Myometrial cell (primary cell): ENCODE data around the gene NUP205. TPM values are rescaled to one million over a fixed set of nuclear protein-coding genes. Genes with fewer than 3 reads are reported as not detected.

ENCODE experiments used
- total RNA-seq: library from RNA; depleted of rRNA; stranded (reverse); fragments of >200 nt; gene quantifications from 2 replicates; pipeline ENCODE4 v1.2.3, GENCODE V29; 2015

NUP205 gene
- total RNA-seq, result 49.6 and 58.5 TPM in 2 replicates

DNA sequence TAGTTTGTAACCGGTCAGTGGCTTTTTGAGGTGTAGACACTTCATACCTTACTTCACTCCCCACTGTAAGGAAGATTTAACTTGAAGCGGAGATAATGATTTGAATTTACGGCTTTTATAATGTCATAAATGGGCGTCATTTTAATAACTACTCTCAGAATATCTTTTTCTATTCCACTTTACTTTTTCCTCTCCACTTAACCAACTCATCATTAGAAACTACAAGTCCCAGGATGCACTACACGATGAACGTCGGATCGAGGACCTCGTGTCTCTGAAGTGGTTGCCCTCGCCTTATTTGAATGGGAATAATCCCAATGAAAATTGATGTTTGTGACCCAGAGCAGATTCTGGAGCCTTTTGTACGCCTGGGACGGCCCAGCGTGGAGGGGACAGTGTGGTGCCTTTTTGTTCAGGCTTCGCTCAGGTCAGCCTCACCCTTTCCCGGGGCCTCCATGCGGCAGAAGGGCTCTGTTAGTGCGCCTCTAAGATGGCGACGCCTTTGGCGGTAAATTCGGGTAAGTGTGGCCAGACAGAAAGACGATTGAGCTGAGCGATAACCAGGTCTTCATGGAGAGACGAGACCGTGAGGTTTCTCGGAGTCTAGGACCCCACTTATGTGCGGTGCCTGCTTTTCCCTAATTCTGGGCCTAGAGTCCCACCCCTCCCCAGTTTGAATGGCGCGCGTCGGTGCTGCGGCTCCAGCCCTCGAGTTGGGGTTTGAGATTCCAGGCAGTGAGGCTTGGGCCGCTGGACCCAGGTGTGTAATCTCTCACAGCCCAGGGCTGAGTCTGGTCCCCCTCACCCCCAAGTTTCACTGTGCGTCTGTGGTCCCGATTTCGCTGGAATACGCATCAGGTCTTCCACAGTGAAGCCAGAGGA lies at the start of gene NUP205:
NUP205 (plus strand) TSS at position 463 of the 882 bp plus-strand sequence; CDS start at position 491, 28 bp downstream.

GRCh38 chr7:135509839-135510591 lies 47.7 kb upstream of the NUP205 start, which contains the start of gene CNOT4:
TSS of gene CNOT4 (minus strand) at chr7:135510102. CDS start at chr7:135438331, 71,771 bp downstream.

DNA sequence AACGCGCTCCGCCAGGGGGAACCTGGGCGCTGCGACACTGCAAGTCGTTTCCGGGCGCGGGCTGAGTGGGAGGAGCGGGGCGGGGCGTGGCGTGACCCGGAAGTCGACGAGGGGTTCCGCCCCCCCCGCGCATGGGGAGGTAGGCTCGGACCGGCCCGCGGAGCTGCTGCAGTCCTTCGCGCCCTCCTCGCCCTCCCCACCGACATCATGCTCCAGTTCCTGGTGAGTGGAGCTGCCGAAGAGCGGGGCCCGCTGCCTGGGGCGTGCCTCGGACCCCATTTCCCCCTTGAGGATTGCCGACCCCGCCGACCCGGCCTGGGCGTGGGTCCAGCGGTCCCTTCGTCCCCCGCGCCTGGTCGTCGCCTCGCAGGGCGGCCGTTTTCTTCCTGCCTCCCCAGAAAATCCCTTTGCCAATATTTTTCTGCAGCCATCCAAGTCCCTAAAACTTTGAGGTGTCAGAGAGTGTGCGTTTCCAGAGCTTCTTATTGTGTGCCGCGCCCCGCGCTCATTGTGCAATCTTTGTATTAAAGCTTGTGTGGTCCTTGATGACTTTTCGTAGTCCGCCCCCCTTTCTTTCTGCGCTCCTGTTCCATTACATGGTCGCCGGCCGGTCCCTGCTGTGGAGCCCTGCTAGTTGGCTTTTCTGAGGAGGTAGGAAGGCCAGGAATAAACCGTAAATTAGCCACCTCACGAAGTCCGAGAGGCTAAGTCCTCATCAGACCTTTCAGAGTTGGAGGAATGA lies 104.8 kb downstream of the NUP205 start, which contains the start of gene STMP1:
STMP1 (plus strand) TSS at position 142 of the 742 bp plus-strand sequence.

Other genes with a start within 250 kb of the NUP205 start
- gene CNOT4, start 47.8 kb upstream of the NUP205 start, total RNA-seq, result 6.6 and 8.6 TPM in 2 replicates
- 18.3 and 23.4 TPM in 2 replicates for gene STMP1, start 104.6 kb downstream of the NUP205 start, total RNA-seq
- gene SLC13A4, start 170.3 kb downstream of the NUP205 start, total RNA-seq, result not detected in 2 replicates
- gene FAM180A, start 190.9 kb downstream of the NUP205 start, total RNA-seq, result 1.7 and 5.1 TPM in 2 replicates